ENCODE measurements around the gene SUPT20H. TPM values are rescaled to one million over a fixed set of nuclear protein-coding genes. Genes with fewer than 3 reads are reported as not detected.

Gene SUPT20H
- polyA plus RNA-seq, 1 donor (not counting 4 experiments of a cell fraction or from before 2014, with no cell fraction given), result 65.4 TPM

DNA sequence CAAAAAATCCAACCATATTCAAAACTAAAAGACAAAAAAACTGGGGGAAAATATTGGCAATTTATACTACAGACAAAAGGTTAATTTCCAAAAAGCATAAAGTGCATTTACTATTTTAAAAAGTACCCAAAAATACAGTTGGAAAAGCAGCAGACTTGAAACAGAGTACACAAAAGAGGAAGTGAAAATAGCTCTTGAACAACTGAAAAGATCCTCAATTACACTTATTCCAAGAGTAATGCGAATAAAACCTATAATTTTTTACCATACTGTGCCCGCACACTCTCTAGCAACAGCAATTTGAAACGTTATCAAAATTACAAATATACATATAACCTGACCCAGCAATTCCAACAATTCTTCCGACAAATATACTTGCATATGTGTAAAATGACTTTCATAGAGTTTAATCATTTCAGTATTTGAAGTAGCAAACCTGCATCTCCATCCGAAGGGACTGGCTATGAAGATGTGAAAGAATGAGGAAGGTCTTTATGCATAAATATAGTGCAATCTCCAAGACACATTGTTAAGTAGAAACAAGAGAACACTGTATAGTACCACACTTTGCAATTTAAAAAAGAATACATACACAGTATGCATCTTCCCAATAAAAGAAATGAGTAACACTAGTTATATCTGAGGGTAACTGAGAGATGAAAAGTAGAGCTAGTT is 85.7 kb downstream of the SUPT20H start:
- dilution Hi-C loops (cut with MboI; ENCODE audit: extremely low pct_ligation_motif_present, low sequenced_read_pairs), result no loop called here

DNA sequence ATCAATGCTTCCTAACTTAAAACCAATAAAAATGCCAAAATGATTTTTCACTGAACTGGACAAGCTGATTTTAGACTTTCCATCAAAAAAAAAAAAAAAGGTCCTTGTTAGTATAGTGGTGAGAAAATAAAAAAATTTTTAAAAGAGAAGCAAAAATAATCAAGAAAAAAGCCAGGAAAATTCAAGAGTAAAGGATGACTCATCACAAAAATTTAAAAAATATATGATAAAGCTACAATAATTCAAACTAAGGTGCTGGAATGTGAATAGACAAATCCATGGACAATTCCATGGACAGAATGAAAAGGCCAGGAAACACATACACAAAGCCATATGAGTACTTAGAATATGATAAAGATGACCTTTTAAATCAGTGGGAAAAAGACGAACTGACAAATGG is 86.5 kb downstream of the SUPT20H start:
- DNase-seq (ENCODE audit: low read depth, low spot score), result no peak
- no peak overlapping the region for H3K27ac ChIP-seq (ENCODE audit: control insufficient read depth, insufficient read depth, low read length)
- H3K9ac ChIP-seq (ENCODE audit: control insufficient read depth, extremely low read depth, insufficient read depth, low read length), result no peak overlapping the region
- H3K79me2 ChIP-seq (ENCODE audit: control insufficient read depth, insufficient read depth, low read length), result no peaks in the 10 kb centered on the region
- FAIRE-seq, result no peak
- no peak overlapping the region for H3K4me3 ChIP-seq (ENCODE audit: control insufficient read depth in 2 of 3, extremely low read depth in 1 of 3, insufficient read depth in 2 of 3, low read depth in 1 of 3, low read length in 3 of 3)
- no peaks in the 10 kb centered on the region for H4K20me1 ChIP-seq (ENCODE audit: control insufficient read depth, extremely low read depth, insufficient read depth, low read length)
- dilution Hi-C loops (cut with MboI; ENCODE audit: extremely low pct_ligation_motif_present, low sequenced_read_pairs), result no loop called here
- H3K9me1 ChIP-seq (ENCODE audit: control insufficient read depth, extremely low read depth, insufficient read depth, low read length), result no peaks in the 10 kb centered on the region
- H3K9me3 ChIP-seq (ENCODE audit: control insufficient read depth, low read depth, low read length), result no peaks in the 10 kb centered on the region
- H3K36me3 ChIP-seq (ENCODE audit: control insufficient read depth in 2 of 2, extremely low read depth in 1 of 2, insufficient read depth in 2 of 2, low read length in 2 of 2), result peaks cover 0 to 3% of the 10 kb centered on the region in 2 experiments
- no peak overlapping the region for H2AFZ ChIP-seq (ENCODE audit: control insufficient read depth, low read length)
- no peak overlapping the region for H3K4me2 ChIP-seq (ENCODE audit: control insufficient read depth, extremely low read depth, insufficient read depth, low read depth, low read length)
- TF ChIP-seq EZH2 (IDR thresholded peaks at IDR 0.05; ENCODE audit: low read length), result no peak
- TF ChIP-seq, protein P1, sequence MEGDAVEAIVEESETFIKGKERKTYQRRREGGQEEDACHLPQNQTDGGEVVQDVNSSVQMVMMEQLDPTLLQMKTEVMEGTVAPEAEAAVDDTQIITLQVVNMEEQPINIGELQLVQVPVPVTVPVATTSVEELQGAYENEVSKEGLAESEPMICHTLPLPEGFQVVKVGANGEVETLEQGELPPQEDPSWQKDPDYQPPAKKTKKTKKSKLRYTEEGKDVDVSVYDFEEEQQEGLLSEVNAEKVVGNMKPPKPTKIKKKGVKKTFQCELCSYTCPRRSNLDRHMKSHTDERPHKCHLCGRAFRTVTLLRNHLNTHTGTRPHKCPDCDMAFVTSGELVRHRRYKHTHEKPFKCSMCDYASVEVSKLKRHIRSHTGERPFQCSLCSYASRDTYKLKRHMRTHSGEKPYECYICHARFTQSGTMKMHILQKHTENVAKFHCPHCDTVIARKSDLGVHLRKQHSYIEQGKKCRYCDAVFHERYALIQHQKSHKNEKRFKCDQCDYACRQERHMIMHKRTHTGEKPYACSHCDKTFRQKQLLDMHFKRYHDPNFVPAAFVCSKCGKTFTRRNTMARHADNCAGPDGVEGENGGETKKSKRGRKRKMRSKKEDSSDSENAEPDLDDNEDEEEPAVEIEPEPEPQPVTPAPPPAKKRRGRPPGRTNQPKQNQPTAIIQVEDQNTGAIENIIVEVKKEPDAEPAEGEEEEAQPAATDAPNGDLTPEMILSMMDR (optimal IDR thresholded peaks at IDR 0.05 in 1 of 3, IDR thresholded peaks at IDR 0.05 in 1 of 3, conservative IDR thresholded peaks at IDR 0.05 in 1 of 3; ENCODE audit: extremely low read depth in 1 of 3, insufficient read depth in 2 of 3, low read length in 3 of 3), result no peak
- H3K4me1 ChIP-seq (ENCODE audit: control insufficient read depth, extremely low read depth, insufficient read depth, low read length), result no peaks in the 10 kb centered on the region
- no peaks in the 10 kb centered on the region for H3K27me3 ChIP-seq (ENCODE audit: control insufficient read depth, extremely low read depth, insufficient read depth, low read length)

More for the DNA sequence above, 85.7 kb downstream of the SUPT20H start:
- no peak overlapping the region for H2AFZ ChIP-seq (ENCODE audit: control insufficient read depth, low read length)
- H3K79me2 ChIP-seq (ENCODE audit: control insufficient read depth, insufficient read depth, low read length), result no peaks in the 10 kb centered on the region
- no peak overlapping the region for H3K4me2 ChIP-seq (ENCODE audit: control insufficient read depth, extremely low read depth, insufficient read depth, low read depth, low read length)
- no peak for TF ChIP-seq EZH2 (IDR thresholded peaks at IDR 0.05; ENCODE audit: low read length)
- TF ChIP-seq, protein P1 (optimal IDR thresholded peaks at IDR 0.05 in 1 of 3, IDR thresholded peaks at IDR 0.05 in 1 of 3, conservative IDR thresholded peaks at IDR 0.05 in 1 of 3; ENCODE audit: extremely low read depth in 1 of 3, insufficient read depth in 2 of 3, low read length in 3 of 3), result no peak
- no peak overlapping the region for H3K27ac ChIP-seq (ENCODE audit: control insufficient read depth, insufficient read depth, low read length)
- no peaks in the 10 kb centered on the region for H3K9me3 ChIP-seq (ENCODE audit: control insufficient read depth, low read depth, low read length)
- no peaks in the 10 kb centered on the region for H3K9me1 ChIP-seq (ENCODE audit: control insufficient read depth, extremely low read depth, insufficient read depth, low read length)
- H3K27me3 ChIP-seq (ENCODE audit: control insufficient read depth, extremely low read depth, insufficient read depth, low read length), result no peaks in the 10 kb centered on the region
- H4K20me1 ChIP-seq (ENCODE audit: control insufficient read depth, extremely low read depth, insufficient read depth, low read length), result no peaks in the 10 kb centered on the region
- no peaks in the 10 kb centered on the region for H3K4me1 ChIP-seq (ENCODE audit: control insufficient read depth, extremely low read depth, insufficient read depth, low read length)
- no peak overlapping the region for H3K9ac ChIP-seq (ENCODE audit: control insufficient read depth, extremely low read depth, insufficient read depth, low read length)
- DNase-seq (ENCODE audit: low read depth, low spot score) (no peak), FAIRE-seq (no peak)
- H3K36me3 ChIP-seq (ENCODE audit: control insufficient read depth in 2 of 2, extremely low read depth in 1 of 2, insufficient read depth in 2 of 2, low read length in 2 of 2), result peaks cover 0 to under 1% of the 10 kb centered on the region in 2 experiments
- no peak overlapping the region for H3K4me3 ChIP-seq (ENCODE audit: control insufficient read depth in 2 of 3, extremely low read depth in 1 of 3, insufficient read depth in 2 of 3, low read depth in 1 of 3, low read length in 3 of 3)

All from keratinocyte (primary cell).